ENCODE results near the gene PPIB. TPM values are rescaled to one million over a fixed set of nuclear protein-coding genes. Genes with fewer than 3 reads are reported as not detected.

Gene PPIB
- total RNA-seq, 1 experiment from 2014 or later, result 453 TPM

DNA sequence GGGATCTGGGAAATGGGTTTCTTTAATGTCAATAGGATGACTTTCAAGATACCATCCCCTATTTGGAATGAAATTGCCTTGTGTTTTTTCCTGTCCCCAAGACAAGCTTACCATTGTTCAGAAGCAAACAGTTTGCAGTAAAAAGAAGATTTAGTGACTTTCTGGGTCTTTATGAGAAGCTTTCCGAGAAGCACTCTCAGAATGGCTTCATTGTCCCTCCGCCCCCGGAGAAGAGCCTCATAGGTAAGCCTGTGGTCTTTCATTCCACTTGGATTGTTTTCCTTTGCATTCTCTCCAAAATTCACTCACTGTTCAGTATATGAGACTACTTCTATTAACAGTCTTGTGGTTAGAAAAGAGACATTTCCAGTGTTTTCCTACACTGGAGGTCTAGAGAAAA, 36.8 kb downstream of the PPIB start:
- H3K9me3 ChIP-seq (ENCODE audit: control insufficient read depth in 1 of 2, insufficient read depth in 1 of 2, low read depth in 1 of 2, low read length in 2 of 2), result no peaks in the 10 kb centered on the region
- no TSS peak for BruUV-seq (replicated peaks)
- ATAC-seq (no peak), DNase-seq (ENCODE audit: low read depth, low spot score) (no peak)
- TF ChIP-seq EZH2phosphoT487 (IDR thresholded peaks at IDR 0.05; ENCODE audit: borderline replicate concordance) (no peak), ZNF274 (IDR thresholded peaks at IDR 0.05; ENCODE audit: low read depth, low read length) (no peak), ELF1 (IDR thresholded peaks at IDR 0.05; ENCODE audit: borderline replicate concordance, low read depth) (no peak), RAD21 (IDR thresholded peaks at IDR 0.05; ENCODE audit: low read depth) (no peak), EGR1 (IDR thresholded peaks at IDR 0.05; ENCODE audit: low read depth) (no peak), EZH2 (IDR thresholded peaks at IDR 0.05) (no peak), FOSL1 (IDR thresholded peaks at IDR 0.05; ENCODE audit: low read depth) (no peak), JUND (IDR thresholded peaks at IDR 0.05) (no peak), POLR2AphosphoS5 (IDR thresholded peaks at IDR 0.05; ENCODE audit: low read depth, low read length) (no peak), ZFX (IDR thresholded peaks at IDR 0.05) (no peak), CBX3 (IDR thresholded peaks at IDR 0.05; ENCODE audit: low read depth) (no peak), TCF7L2 (IDR thresholded peaks at IDR 0.05; ENCODE audit: borderline replicate concordance, extremely low read depth, insufficient read depth, insufficient read length) (no peak), POLR2A (IDR thresholded peaks at IDR 0.05; ENCODE audit: borderline replicate concordance, extremely low read depth, insufficient read depth, insufficient read length) (no peak), CEBPB (IDR thresholded peaks at IDR 0.05; ENCODE audit: low read depth) (no peak), YY1 (IDR thresholded peaks at IDR 0.05; ENCODE audit: extremely low read depth, insufficient replicate concordance, low read depth, low read length) (no peak), SRF (IDR thresholded peaks at IDR 0.05; ENCODE audit: low read depth) (no peak)
- TF ChIP-seq, protein P1, sequence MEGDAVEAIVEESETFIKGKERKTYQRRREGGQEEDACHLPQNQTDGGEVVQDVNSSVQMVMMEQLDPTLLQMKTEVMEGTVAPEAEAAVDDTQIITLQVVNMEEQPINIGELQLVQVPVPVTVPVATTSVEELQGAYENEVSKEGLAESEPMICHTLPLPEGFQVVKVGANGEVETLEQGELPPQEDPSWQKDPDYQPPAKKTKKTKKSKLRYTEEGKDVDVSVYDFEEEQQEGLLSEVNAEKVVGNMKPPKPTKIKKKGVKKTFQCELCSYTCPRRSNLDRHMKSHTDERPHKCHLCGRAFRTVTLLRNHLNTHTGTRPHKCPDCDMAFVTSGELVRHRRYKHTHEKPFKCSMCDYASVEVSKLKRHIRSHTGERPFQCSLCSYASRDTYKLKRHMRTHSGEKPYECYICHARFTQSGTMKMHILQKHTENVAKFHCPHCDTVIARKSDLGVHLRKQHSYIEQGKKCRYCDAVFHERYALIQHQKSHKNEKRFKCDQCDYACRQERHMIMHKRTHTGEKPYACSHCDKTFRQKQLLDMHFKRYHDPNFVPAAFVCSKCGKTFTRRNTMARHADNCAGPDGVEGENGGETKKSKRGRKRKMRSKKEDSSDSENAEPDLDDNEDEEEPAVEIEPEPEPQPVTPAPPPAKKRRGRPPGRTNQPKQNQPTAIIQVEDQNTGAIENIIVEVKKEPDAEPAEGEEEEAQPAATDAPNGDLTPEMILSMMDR (IDR thresholded peaks at IDR 0.05 in 2 of 3, conservative IDR thresholded peaks at IDR 0.05 in 1 of 3; ENCODE audit: borderline replicate concordance in 1 of 3, insufficient read depth in 1 of 3, low read depth in 2 of 3, low read length in 2 of 3), result no peak
- TF ChIP-seq, protein P2, sequence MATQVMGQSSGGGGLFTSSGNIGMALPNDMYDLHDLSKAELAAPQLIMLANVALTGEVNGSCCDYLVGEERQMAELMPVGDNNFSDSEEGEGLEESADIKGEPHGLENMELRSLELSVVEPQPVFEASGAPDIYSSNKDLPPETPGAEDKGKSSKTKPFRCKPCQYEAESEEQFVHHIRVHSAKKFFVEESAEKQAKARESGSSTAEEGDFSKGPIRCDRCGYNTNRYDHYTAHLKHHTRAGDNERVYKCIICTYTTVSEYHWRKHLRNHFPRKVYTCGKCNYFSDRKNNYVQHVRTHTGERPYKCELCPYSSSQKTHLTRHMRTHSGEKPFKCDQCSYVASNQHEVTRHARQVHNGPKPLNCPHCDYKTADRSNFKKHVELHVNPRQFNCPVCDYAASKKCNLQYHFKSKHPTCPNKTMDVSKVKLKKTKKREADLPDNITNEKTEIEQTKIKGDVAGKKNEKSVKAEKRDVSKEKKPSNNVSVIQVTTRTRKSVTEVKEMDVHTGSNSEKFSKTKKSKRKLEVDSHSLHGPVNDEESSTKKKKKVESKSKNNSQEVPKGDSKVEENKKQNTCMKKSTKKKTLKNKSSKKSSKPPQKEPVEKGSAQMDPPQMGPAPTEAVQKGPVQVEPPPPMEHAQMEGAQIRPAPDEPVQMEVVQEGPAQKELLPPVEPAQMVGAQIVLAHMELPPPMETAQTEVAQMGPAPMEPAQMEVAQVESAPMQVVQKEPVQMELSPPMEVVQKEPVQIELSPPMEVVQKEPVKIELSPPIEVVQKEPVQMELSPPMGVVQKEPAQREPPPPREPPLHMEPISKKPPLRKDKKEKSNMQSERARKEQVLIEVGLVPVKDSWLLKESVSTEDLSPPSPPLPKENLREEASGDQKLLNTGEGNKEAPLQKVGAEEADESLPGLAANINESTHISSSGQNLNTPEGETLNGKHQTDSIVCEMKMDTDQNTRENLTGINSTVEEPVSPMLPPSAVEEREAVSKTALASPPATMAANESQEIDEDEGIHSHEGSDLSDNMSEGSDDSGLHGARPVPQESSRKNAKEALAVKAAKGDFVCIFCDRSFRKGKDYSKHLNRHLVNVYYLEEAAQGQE (IDR thresholded peaks at IDR 0.05; ENCODE audit: low read depth), result no peak
- TF ChIP-seq, protein P3, sequence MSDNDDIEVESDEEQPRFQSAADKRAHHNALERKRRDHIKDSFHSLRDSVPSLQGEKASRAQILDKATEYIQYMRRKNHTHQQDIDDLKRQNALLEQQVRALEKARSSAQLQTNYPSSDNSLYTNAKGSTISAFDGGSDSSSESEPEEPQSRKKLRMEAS (IDR thresholded peaks at IDR 0.05), result no peak
- TF ChIP-seq, protein P4, sequence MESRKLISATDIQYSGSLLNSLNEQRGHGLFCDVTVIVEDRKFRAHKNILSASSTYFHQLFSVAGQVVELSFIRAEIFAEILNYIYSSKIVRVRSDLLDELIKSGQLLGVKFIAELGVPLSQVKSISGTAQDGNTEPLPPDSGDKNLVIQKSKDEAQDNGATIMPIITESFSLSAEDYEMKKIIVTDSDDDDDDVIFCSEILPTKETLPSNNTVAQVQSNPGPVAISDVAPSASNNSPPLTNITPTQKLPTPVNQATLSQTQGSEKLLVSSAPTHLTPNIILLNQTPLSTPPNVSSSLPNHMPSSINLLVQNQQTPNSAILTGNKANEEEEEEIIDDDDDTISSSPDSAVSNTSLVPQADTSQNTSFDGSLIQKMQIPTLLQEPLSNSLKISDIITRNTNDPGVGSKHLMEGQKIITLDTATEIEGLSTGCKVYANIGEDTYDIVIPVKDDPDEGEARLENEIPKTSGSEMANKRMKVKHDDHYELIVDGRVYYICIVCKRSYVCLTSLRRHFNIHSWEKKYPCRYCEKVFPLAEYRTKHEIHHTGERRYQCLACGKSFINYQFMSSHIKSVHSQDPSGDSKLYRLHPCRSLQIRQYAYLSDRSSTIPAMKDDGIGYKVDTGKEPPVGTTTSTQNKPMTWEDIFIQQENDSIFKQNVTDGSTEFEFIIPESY (IDR thresholded peaks at IDR 0.05; ENCODE audit: extremely low read depth, insufficient replicate concordance, low read length), result no peak
- CTCF ChIA-PET, result no interaction called here
- H3K9ac ChIP-seq (ENCODE audit: low read length), result no peak overlapping the region
- RAD21 ChIA-PET (ENCODE audit: low non-redundant PET in 1 of 2, low total read pairs in 2 of 2, uncharacterized antibody in 2 of 2, unreplicated experiment in 2 of 2), result no interaction called here
- no peak overlapping the region for H3K4me2 ChIP-seq (ENCODE audit: low read length)
- no peaks in the 10 kb centered on the region for H3K4me1 ChIP-seq (ENCODE audit: control insufficient read depth in 1 of 2, insufficient read depth in 2 of 2, low read length in 2 of 2)
- no peaks in the 10 kb centered on the region for H3K27me3 ChIP-seq (ENCODE audit: insufficient read depth, low read length)
- no peak overlapping the region for H3K4me3 ChIP-seq (replicated peaks in 1 of 2; ENCODE audit: low read depth in 1 of 2, low read length in 2 of 2)
- no peaks in the 10 kb centered on the region for H3K79me2 ChIP-seq (ENCODE audit: insufficient read depth, low read length)
- H3K9me2 ChIP-seq (ENCODE audit: insufficient read depth), result no peaks in the 10 kb centered on the region
- H4K20me1 ChIP-seq (ENCODE audit: insufficient read depth), result no peaks in the 10 kb centered on the region
- H3K36me3 ChIP-seq (ENCODE audit: control insufficient read depth in 1 of 2, insufficient read depth in 2 of 2, low read length in 2 of 2), result peaks cover 23 to 51% of the 10 kb centered on the region in 2 experiments
- H2AFZ ChIP-seq (ENCODE audit: low read depth, low read length, poor library complexity, severe bottlenecking), result no peak overlapping the region
- POLR2A ChIA-PET, result no interaction called here
- no peak overlapping the region for H3K27ac ChIP-seq (ENCODE audit: low read depth, low read length)
- intact Hi-C loops (cut with micrococcal nuclease), result no loop called here
